Measurements from ENCODE around the gene DCAF7.

DNA sequence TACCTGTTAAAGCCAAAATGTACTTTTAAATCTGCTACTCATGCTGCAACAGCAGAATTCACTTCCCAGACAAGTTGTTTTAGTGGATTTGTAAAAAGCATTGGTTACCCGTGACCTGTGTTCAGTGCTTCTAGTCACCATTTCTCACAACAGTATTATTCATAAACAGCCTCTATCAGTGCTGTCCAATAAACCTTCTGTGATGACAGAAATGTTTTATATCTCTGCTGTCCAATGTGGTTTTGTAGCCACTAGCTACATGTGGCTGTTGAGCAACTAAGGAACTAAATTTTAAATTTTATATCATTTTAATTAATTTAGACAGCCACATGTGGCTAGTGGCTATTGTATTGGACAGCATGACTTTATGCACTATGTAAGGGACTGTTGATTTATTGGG is 84.5 kb downstream of the DCAF7 start:
- no peak for TF ChIP-seq POLR2A (IDR thresholded peaks at IDR 0.05)
- TF ChIP-seq, protein P1, sequence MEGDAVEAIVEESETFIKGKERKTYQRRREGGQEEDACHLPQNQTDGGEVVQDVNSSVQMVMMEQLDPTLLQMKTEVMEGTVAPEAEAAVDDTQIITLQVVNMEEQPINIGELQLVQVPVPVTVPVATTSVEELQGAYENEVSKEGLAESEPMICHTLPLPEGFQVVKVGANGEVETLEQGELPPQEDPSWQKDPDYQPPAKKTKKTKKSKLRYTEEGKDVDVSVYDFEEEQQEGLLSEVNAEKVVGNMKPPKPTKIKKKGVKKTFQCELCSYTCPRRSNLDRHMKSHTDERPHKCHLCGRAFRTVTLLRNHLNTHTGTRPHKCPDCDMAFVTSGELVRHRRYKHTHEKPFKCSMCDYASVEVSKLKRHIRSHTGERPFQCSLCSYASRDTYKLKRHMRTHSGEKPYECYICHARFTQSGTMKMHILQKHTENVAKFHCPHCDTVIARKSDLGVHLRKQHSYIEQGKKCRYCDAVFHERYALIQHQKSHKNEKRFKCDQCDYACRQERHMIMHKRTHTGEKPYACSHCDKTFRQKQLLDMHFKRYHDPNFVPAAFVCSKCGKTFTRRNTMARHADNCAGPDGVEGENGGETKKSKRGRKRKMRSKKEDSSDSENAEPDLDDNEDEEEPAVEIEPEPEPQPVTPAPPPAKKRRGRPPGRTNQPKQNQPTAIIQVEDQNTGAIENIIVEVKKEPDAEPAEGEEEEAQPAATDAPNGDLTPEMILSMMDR (IDR thresholded peaks at IDR 0.05), result no peak

All from Peyer's patch (tissue), 4 donors.